DND-41 (cell line): Measurements from ENCODE around the gene DLST.

ENCODE experiments used
- ATAC-seq: fragments of 200-7000 bp; cut with Tn5 transposase; 3 replicates; pipeline ENCODE4 v1.9.1; 2021; ENCODE audit warnings: low read depth; ENCODE audit not compliant: insufficient read depth
- DNase-seq: peaks from one replicate; pipeline ENCODE4 v3.0.0-alpha.2; 2020
- H2AFZ ChIP-seq: 2 replicates; pipeline ENCODE4 v1.6.0; 2012; ENCODE audit warnings: low read depth, low read length
- H3K27ac ChIP-seq: 2 replicates; pipeline ENCODE4 v1.5.1; 2012; ENCODE audit warnings: low read length, inconsistent platforms
- H3K27me3 ChIP-seq: fragments of 200-600 bp; sonication (generic); 2 replicates; pipeline ENCODE4 v1.6.0; 2012; ENCODE audit warnings: low read length, mild to moderate bottlenecking, inconsistent platforms; ENCODE audit not compliant: insufficient read depth, poor library complexity
- H3K36me3 ChIP-seq: 2 replicates; pipeline ENCODE4 v1.5.1; 2012; ENCODE audit warnings: low read length, inconsistent platforms; ENCODE audit not compliant: insufficient read depth
- H3K4me1 ChIP-seq: 2 replicates; pipeline ENCODE4 v1.5.1; 2012; ENCODE audit warnings: mild to moderate bottlenecking, low read length; ENCODE audit not compliant: insufficient read depth
- H3K4me2 ChIP-seq: 2 replicates; pipeline ENCODE4 v1.6.0; 2012; ENCODE audit warnings: mild to moderate bottlenecking, moderate library complexity, low read length, inconsistent platforms; ENCODE audit not compliant: insufficient read depth
- H3K4me3 ChIP-seq, 2 experiments: fragments of 200-600 bp in 1 of 2; shearing (Covaris generic) in 1 of 2; 2 replicates each; pipeline ENCODE4 v1.5.1; 2012 to 2016; ENCODE audit warnings: inconsistent platforms in 2 of 2, low read length in 2 of 2, mild to moderate bottlenecking in 2 of 2, low read depth in 1 of 2, moderate library complexity in 1 of 2
- H3K79me2 ChIP-seq: 2 replicates; pipeline ENCODE4 v1.6.0; 2012; ENCODE audit warnings: low read length, inconsistent platforms; ENCODE audit not compliant: insufficient read depth
- H3K9ac ChIP-seq: 2 replicates; pipeline ENCODE4 v1.6.0; 2012; ENCODE audit warnings: low read depth, mild to moderate bottlenecking, inconsistent platforms, low read length, moderate library complexity
- H3K9me3 ChIP-seq: 2 replicates; pipeline ENCODE4 v1.5.1; 2012; ENCODE audit warnings: low read length, moderate library complexity, mild to moderate bottlenecking, inconsistent platforms; ENCODE audit not compliant: insufficient read depth, severe bottlenecking
- H4K20me1 ChIP-seq: 2 replicates; pipeline ENCODE4 v1.6.0; 2012; ENCODE audit warnings: low read length; ENCODE audit not compliant: insufficient read depth
- CTCF ChIP-seq: IDR thresholded peaks from 2 replicates; pipeline ENCODE4 v1.5.1; 2012; ENCODE audit warnings: borderline replicate concordance, low read length, moderate library complexity, mild to moderate bottlenecking; ENCODE audit not compliant: poor library complexity, severe bottlenecking; ENCODE audit errors: extremely low read depth
- EZH2 ChIP-seq: IDR thresholded peaks from 3 replicates; pipeline ENCODE4 v1.6.1; 2012; ENCODE audit warnings: borderline replicate concordance, low read depth, mild to moderate bottlenecking, moderate library complexity, low read length, inconsistent platforms; ENCODE audit not compliant: severe bottlenecking

DLST gene

GRCh38 chr14:74915426-74915825 lies 33.7 kb downstream of the DLST start:
- H3K4me3 ChIP-seq: no peak overlapping the region
- H3K4me2 ChIP-seq: no peak overlapping the region
- H3K79me2 ChIP-seq: no peaks in the 10 kb centered on the region
- no peak overlapping the region for H2AFZ ChIP-seq
- no peak overlapping the region for H3K9ac ChIP-seq
- DNase-seq: no peak
- peaks cover 3% of the 10 kb centered on the region for H3K27me3 ChIP-seq
- no peak for ATAC-seq
- H3K36me3 ChIP-seq: no peaks in the 10 kb centered on the region
- H3K9me3 ChIP-seq: no peaks in the 10 kb centered on the region
- no peak for TF ChIP-seq CTCF
- no peak for TF ChIP-seq EZH2
- H3K4me1 ChIP-seq: no peaks in the 10 kb centered on the region
- H3K27ac ChIP-seq: no peak overlapping the region
- H4K20me1 ChIP-seq: 0 out of 2 replicates have a peak, but pooled peaks cover 4% of the 10 kb centered on the region

GRCh38 chr14:74915826-74916225 lies 34.1 kb downstream of the DLST start:
- no peak for TF ChIP-seq EZH2
- TF ChIP-seq CTCF: no peak
- no peaks in the 10 kb centered on the region for H3K36me3 ChIP-seq
- no peaks in the 10 kb centered on the region for H3K79me2 ChIP-seq
- H4K20me1 ChIP-seq: 0 out of 2 replicates have a peak, but pooled peaks cover 4% of the 10 kb centered on the region
- no peak overlapping the region for H3K9ac ChIP-seq
- DNase-seq: no peak
- H3K27me3 ChIP-seq: peaks cover 3% of the 10 kb centered on the region
- H2AFZ ChIP-seq: no peak overlapping the region
- H3K27ac ChIP-seq: no peak overlapping the region
- ATAC-seq: no peak
- no peak overlapping the region for H3K4me3 ChIP-seq
- no peak overlapping the region for H3K4me2 ChIP-seq
- H3K9me3 ChIP-seq: no peaks in the 10 kb centered on the region
- H3K4me1 ChIP-seq: no peaks in the 10 kb centered on the region

GRCh38 chr14:74917178-74917543 lies 35.4 kb downstream of the DLST start:
- H4K20me1 ChIP-seq: 0 out of 2 replicates have a peak, but pooled peaks cover 4% of the 10 kb centered on the region
- H3K79me2 ChIP-seq: no peaks in the 10 kb centered on the region
- H2AFZ ChIP-seq: no peak overlapping the region
- no peak overlapping the region for H3K4me2 ChIP-seq
- no peak overlapping the region for H3K27ac ChIP-seq
- no peaks in the 10 kb centered on the region for H3K9me3 ChIP-seq
- H3K4me3 ChIP-seq: no peak overlapping the region
- no peaks in the 10 kb centered on the region for H3K36me3 ChIP-seq
- TF ChIP-seq EZH2 (no peak), CTCF (no peak)
- DNase-seq: no peak
- no peaks in the 10 kb centered on the region for H3K4me1 ChIP-seq
- ATAC-seq: no peak
- H3K27me3 ChIP-seq: peaks cover 3% of the 10 kb centered on the region
- H3K9ac ChIP-seq: no peak overlapping the region

- H2AFZ ChIP-seq: no peak overlapping the region
- 0 out of 2 replicates have a peak, but pooled peaks cover 4% of the 10 kb centered on the region for H4K20me1 ChIP-seq
- no peaks in the 10 kb centered on the region for H3K36me3 ChIP-seq
- no peak overlapping the region for H3K9ac ChIP-seq
- H3K4me3 ChIP-seq: no peak overlapping the region
- no peaks in the 10 kb centered on the region for H3K4me1 ChIP-seq
- no peak for DNase-seq
- H3K4me2 ChIP-seq: no peak overlapping the region
- no peaks in the 10 kb centered on the region for H3K9me3 ChIP-seq
- TF ChIP-seq CTCF: no peak
- TF ChIP-seq EZH2: no peak
- ATAC-seq: no peak
- peaks cover 3% of the 10 kb centered on the region for H3K27me3 ChIP-seq
- H3K79me2 ChIP-seq: no peaks in the 10 kb centered on the region
- H3K27ac ChIP-seq: no peak overlapping the region
These were observed 35.9 kb downstream of the DLST start for GRCh38 chr14:74917646-74918081.
